Stimulated activated CD8-positive, alpha-beta memory T cell treated with anti-CD3 and anti-CD28 coated beads, Interleukin-7, amount 100 ng/mL, for 1 hour (primary cell): ENCODE results near the gene TRIM63.
"Not testable (repeated sequence)": the region's sequence is repeated elsewhere in the genome, so short reads cannot be mapped to it uniquely, and the experiment has no call there.

ENCODE experiments used
- DNase-seq, 2 donors: peaks; one replicate each; pipeline ENCODE4 v3.0.0-alpha.2; 2020; ENCODE audit warnings: low read depth in 2 of 2

TRIM63 gene

DNA sequence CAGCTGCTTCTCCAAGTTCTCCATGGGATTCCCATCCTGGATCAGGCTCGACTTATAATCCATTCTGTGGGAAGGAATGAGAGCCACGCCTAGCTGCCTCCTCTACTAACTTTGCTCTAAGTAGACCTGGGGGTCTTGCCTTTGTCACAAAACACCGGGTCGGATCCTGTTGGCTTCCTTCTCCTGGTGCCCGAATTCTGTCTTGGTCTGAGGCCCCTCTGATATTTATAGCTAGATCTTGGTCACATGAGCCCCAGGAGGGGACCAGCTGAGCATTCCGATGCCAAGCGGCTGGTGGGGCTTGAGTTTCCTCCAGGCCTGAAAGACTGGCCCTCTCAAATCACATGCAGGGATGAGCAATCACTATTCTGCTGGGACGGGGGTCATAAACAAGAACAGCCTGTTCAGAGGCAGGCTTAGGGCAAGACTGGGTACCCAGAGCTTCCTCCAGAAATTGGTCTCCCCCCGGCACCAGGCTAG is at the start of gene TRIM63:
TSS of gene TRIM63 (minus strand) at position 199 of the 480 bp plus-strand sequence. CDS start at position 63, 136 bp downstream.
- no peak for DNase-seq

DNA sequence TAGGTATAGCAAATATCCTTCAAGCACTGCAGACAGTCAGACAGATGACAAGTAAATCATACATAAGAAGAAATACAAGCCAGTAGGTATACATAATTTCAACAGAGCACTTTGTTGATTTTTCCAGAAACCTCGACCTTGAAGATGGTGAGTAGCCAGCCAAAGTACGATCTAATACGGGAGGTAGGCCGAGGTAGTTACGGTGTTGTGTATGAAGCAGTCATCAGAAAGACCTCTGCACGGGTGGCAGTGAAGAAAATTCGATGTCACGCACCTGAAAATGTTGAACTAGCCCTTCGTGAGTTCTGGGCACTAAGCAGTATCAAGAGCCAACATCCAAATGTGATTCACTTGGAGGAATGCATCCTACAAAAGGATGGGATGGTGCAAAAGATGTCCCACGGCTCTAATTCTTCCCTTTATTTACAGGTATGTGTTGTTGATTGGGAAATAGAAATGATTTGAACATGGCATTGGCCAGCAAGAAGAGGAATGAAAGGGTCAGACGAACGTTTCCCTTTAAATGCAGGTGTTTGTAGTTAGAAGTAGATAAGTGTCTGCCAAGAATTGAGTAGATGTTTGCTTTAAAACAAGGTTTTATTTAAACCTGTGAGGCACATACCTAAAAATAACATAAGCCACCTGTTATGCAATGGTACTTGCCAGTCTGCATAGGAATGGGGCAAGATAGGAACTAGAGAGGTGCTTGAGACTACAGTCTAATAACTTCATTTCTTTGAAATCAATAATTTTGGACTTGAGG is 46.9 kb upstream of the TRIM63 start:
- no peak for DNase-seq

DNA sequence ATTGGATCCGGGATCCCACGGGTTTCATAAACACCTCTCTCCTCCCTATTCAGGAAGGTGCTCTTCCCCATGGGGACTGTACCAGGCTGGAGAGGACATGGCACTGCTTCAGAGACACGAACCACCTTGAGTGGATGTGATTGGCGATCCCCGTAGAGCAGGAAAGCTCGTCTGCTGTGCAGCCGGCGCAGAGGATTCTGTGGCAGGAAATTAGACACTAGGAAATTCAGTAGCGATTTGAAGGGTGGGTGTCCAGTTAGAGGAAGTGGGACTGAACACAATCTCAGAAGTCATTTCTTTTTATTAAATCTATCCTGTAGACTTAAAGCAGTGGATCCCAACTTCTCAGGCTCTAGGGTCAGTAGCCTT is 45.0 kb upstream of the TRIM63 start:
- no peak for DNase-seq

DNA sequence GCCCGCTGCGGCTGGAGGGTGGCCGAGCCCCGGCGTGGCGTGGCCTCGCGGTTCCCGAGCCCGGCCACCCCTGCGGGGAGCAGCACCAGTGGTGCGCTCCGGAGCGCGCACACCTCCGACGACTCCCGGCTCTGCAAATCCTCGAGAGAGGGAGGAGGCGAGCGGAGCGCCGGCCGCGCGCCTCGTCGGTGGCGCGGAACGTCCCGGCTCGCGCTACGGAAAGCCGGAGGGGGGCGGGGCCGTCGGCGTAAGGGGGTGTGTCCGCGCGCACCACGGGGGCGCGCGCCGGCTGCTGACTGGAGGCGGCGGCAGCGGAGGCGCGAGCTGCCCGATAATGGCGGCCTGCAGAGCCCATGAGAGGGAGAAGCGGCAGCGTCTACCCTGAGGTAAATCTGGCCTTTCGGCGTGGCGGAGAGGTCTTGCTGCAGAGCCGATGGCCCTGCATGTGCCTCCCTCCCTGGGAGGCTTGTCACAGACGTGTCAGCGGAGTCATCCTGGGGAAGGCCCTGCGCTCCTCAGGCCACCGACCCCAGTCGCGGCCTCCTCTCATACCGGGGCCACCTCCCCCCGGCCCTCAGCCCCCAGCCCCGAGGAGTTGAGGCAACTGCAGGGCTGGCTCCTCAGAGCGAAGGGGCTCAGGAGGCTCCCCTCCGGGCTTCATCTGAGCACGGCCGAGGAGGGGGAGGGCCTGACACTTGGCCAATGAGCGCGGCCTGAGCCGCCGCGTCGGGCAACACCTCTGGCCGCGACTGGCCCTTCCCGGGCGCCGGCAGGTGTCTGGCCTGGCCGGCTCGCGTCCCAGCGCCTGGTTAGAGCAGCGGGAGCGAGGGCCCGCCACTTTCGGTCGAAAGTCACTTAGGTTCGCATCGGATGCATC is 44.3 kb upstream of the TRIM63 start, which contains the start of gene PDIK1L:
TSS of gene PDIK1L (plus strand) at position 295 of the 877 bp plus-strand sequence. CDS start 2,485 bp downstream, outside the sequence.
- DNase-seq = peak; percentile 92

DNA sequence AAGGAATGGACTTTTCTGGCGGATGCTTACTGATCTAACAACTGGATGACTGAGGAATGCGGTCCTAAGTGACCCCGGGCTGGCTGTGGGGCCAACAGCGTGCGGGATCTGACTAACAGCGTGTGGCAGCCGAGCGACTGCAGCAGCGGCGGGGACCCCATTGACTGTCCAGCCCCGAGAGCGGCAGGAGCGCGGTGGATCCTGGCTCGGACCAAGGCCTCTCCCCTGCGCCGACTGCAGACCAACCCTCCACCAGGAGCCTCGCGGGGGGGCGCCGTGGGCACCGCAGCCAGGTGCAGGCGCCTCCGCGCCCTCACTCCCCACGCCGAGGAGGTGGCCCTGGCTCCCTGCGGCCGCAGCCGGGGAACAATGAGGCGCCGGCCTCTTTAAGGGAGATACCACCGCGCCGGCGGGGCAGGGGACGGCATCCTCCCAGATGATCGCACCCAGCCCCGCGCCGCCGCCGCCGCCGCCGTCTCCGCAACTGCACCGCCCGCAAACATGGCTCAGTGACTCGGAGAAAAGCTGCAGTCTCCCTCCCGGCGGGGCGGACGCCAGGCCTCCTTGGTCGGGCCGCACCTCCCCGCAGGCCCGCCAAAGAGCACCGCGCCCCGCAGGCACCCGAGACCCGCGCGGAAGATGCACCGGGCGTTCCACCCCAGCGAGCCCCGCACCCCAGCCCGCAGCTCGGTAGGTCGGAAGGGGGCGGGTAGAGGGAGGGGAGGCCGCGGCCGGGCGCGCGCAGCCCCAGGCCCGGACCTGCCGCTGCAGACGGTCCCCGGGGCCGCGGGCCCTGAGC is 43.5 kb upstream of the TRIM63 start:
- DNase-seq = peak; percentile 35 to 40

DNA sequence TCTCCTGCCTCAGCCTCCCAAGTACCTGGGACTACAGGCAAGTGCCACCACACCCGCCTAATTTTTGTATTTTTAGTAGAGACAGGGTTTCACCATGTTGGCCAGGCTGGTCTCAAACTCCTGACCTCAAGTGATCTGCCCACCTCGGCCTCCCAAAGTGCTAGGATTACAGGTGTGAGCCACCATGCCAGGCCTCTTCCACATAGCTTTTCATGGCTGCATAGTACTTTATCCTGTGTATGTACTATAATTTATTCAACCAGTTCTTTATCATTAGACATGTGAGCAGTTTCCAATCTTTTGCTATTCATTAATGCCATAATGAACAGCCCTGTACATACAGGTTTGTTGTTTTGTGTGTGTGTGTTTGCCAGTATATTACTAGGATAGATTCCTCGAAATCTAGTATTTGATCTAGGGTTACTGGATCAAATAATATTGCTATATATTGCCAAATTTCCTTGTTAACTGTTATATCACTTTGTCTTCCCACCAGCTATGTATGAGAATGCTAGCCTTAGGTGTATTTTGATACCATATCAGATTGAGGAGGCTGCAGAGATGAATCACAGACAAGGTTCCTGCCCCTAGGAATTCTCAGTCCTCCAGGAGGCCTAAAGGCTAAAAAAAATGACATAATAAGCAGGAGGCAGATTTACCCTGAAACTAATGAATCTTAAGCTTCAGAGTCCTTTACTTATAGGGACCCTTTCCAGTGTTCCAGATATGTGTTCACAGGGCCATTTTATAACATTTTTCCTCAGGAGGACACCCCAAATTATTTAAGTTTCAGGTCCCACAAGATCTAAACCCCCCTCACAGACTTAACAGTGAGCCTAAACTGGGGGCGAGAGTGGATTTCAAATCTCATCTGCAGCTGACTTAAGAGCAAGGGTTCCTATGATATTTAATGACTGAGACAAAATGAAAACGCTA is 42.1 kb upstream of the TRIM63 start:
- no peak for DNase-seq

DNA sequence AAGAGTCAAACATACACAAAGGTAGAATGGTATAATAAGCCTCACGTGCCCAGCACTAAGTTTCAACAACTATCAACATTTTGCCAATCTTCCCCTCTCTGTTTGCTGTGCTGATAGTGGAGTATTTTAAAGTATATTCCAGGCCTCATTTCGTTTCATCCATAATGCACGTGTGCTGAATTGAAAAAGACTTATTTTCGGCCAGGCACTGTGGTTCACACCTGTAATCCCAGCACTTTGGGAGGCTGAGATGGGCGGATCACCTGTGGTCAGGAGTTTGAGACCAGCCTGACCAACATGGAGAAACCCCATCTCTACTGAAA is 37.8 kb upstream of the TRIM63 start:
- not testable (repeated sequence) for DNase-seq

DNA sequence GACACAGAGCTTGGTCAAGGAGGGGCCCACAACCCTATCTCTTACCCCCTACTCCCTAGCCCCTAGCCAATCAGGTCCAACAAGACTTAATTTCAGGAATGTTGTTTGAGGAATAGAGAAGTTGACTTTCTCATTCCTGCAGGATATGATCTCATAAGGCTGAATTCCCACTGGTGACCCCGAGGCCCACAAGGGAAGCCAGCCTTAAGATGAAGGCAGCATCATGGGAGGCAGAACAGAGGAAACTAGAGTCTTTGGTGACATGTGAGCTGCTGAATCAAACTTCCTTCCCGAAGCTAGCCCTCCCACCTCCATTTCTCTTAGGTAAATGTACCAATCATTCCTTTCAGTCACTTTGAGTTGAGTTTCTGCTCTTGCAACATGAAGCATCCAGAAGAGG is 35.1 kb upstream of the TRIM63 start:
- no peak for DNase-seq

DNA sequence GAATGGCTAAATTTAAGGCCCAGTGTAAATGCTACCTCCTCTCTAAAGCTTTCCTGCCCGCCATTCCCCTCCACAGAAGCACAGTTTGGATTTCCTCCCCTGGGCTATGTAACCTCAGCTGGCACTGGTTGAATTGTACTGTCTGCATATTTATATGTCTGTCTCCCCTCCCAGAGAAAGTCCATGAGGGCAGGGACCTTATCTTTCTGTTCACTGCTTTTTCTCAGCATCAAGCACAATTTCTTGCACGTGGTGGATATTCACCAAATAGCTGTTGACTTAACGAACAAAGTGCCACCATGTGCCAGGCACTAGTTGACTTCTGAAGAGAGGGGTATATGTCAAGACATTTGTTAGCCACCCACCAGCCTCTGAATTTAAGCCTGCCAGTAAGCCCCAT is 34.7 kb upstream of the TRIM63 start:
- no peak for DNase-seq

DNA sequence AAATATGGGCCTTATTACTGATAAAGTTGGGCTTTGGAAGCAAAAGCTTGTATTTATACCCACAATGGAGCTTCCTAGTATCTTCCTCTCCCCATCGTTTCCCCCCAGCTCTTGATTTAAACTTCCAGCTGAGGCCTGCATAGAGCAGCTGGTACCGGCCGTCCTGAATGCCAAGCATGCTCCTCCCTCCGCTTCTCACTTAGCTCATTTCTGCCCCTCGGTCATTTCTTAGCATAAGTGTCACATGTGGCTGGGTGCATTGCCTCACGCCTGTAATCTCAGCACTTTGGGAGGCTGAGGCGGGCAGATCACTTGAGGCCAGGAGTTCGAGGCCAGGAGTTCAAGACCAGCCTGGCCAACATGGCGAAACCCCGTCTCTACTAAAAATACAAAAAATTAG is 32.8 kb upstream of the TRIM63 start:
- not testable (repeated sequence) for DNase-seq

DNA sequence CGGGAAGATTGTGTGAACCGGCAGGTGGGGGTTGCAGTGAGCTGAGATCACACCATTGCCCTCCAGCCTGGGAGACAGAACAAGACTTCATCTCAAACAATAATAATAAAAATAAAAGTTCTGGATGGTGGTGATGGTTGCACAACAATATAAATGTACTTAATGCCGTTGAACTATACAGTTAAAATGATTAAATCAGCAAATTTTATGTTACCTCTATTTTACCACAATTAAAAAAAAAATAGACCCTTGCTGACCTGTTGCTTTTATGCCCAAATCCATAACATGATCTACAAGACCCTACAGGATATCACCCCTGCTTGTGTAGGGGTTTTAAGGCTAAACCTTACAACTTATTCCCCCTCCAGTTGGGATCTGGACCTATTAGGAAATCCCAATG is 32.4 kb upstream of the TRIM63 start:
- no peak for DNase-seq

DNA sequence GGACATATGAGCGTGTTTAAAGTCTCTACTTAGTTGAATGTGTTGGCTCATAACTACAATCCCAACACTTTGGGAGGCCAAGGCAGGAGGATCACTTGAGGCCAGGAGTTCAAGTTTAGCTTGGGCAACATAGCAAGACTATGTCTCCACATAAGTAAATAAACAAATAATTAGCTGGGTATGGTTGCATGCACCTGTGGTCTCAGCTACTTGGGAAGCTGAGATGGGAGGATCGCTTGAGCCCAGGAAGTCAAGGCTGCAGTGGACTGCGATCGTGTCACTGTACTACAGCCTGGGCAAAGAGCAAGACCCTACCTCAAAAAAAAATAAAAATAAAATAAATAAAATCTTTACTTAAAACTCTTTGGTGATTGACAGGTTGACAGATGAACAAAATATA is 31.2 kb upstream of the TRIM63 start:
- no peak for DNase-seq

DNA sequence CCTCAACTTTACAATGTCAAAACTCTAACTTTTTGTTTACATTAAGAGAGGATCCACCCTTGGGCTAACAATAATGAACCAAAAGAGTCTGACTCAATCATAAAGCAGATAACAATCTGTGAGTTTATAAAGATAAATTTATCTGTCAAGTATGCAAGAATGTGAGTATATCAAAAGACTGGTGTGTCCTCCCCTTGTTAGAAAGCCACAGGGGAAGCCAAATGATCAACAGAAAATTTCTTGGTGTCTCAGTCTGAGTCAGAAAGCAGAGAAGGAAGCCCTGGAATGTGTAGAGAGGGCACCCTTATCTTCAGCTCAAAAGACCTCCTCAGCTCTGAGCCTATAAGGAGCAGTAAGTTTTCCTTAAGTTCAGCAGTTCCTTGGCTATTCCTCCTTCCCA is 30.3 kb upstream of the TRIM63 start:
- DNase-seq = no peak

DNA sequence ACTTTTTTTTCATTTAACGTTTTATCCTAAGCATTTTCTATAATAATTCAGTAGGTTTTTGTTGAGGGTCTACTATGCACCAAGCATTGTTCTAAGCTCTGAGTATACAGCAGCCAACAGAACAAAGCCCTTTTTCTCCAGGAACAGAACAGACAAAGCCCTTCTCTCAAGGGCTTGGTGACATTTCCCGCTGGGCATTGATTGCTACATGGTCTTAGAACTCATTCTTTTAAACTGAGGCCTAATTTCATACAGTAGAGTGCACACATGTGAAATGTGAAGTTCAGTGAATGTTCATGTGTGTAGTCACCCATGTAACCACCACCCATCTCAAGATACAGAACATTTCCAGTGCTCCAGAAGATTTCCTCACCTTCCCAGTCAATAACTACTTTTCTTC is 29.0 kb upstream of the TRIM63 start:
- no peak for DNase-seq

DNA sequence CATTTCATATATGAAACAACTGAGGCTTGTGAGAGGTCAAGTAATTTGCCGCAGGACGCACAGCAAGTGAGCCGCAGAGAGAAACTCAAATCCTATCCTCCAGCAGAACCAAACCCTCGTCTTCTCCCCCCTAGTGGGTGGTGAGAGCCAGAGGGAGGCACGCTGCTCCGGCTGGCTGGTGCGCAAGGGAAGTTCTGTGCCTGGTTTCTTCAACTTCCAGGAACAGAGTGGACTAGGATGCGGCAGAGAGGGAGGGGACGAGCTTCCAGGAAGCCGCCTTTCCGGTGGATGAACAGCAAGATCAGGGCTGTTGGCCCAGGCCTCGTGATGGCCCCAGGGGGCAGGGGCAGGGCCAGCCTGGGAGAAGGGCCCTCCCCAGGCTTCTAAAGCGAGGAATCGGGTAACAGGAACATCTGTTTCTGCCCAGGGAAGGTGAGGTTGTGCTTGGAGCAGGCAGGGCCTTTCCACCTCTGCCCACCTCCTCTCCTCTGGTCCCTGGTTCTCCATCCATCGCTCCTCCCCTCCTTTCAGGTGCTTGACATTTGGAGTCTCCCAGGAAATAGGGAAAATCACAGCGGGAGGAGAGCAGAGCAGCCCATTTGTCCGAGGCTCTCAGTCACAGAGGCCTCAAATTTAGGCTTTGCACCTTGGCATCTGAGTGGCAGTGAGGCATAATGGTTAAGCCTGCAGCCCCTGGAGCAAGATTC is 27.4 kb upstream of the TRIM63 start:
- no peak for DNase-seq

DNA sequence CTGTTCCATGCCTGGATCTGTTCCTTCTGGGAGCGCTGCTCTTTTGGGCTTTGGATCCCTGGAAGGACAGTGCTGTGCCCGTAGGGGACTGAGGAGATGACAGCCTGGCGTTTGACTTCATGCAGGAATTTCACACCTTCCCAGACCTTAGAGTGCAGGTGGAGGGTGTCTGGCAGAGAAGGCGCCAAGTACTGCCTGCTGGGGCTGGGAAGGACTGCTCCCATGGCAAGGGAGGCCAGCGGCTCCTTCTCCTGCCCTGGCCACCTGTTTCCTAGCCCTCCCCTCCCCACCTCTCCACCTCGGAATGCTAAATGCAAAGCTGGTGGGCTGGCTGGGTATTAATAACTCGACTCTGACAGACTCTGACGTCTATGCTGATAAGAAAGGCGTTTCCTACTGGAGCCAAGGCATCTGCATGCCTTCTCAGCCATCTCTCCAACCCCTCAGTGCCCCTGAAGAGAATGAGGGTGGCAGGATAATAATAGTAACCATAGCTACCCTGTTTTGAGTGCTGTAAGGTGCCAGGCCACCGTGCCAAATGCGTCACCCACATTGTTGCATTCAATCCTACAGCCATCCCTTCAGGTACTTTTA is 26.7 kb upstream of the TRIM63 start:
- no peak for DNase-seq

DNA sequence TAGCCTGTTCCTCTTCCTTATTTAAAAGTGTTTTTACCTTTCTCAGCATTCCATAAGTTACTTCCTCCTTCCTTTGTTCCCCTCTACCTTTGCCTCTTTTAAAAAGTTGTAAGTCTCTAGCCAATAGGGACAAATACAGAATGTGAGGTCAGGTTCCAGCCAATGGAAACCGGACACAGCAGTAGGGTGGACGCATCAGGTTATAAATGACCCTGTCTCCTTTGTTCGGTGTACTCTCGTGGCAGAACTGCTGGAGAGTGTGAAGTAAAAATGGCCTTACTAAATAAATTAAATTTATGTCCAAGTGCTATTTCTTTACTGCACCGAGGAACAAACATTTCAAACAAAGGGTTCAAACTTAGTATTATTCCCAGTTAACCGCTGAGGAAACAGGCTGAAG is 26.1 kb upstream of the TRIM63 start:
- DNase-seq = not testable (repeated sequence)

DNA sequence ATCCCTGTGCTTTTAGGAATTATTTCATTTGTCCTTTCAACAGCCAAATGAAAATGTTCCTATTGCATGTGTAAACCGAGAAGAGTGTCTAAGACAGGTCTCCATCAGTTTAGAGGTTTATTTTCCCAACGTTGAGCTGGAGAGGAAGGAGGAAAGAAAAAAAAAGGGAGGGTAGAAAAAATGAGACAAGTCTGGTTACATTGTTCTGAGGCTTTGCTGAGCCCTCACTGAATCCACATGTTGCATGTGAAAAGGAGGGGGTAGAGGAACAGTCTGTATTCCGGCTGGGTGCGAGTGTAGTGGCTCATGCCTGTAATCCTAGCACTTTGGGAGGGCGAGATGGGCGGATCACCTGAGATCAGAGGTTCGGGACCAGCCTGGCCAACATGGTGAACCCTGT is 25.0 kb upstream of the TRIM63 start:
- no peak for DNase-seq

DNA sequence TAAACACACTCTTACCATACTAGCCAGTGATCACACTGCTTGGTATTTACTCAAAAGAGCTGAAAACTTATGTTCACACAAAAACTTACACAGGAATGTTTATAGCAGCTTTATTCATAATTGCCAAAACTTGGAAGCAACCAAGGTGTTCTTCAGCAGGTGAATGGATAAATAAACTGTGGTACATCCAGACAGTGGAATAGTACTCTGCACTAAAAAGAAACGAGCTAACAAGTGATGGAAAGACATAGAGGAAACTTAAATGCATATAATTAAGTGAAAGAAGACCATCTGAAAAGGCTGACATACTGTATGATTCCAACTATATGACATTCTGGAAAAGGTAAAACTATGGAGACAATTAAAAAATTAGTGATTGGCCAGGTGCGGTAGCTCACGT is 23.5 kb upstream of the TRIM63 start:
- DNase-seq = no peak

DNA sequence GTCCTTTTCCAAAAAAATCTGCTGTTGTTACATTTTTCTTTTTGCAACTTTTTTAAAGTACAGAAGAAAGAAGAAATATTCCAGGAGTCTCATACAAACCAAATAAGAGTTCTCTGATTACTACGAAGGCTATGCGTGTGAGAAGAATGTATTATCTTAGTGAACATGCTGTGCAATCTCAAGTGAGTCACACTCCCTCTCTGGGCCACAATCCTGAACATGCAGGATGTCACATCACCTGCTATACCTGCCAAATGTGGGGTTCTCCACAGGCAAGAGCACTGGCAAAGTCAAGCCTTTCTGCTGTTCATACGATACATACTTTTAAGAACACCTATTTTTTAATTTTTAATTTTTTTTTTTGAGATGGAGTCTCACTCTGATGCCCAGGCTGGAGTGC is 21.7 kb upstream of the TRIM63 start:
- DNase-seq = no peak
